SK-N-SH treated with all-trans-retinoic acid at 6 μM for 48 hours (cell line): ENCODE results near the gene DTNBP1.

Source experiments
- ZFP3 ChIP-seq: fragments of 250-450 bp; sonication (Bioruptor Pico); IDR thresholded peaks from 2 replicates; pipeline ENCODE4 v1.5.0; 2020; ENCODE audit warnings: mild to moderate bottlenecking, moderate library complexity
- ZNF565 ChIP-seq: fragments of 450-650 bp; formaldehyde crosslinking; conservative IDR thresholded peaks from 2 replicates; pipeline ENCODE4 v1.5.0; 2020; ENCODE audit warnings: low read depth, mild to moderate bottlenecking, moderate library complexity
- ZNF70 ChIP-seq: fragments of 450-650 bp; formaldehyde crosslinking; IDR thresholded peaks from 2 replicates; pipeline ENCODE4 v1.5.0; 2020; ENCODE audit warnings: mild to moderate bottlenecking, moderate library complexity
- ZNF8 ChIP-seq: fragments of 450-650 bp; formaldehyde crosslinking; IDR thresholded peaks from 2 replicates; pipeline ENCODE4 v1.5.0; 2020; ENCODE audit warnings: mild to moderate bottlenecking, moderate library complexity

DNA sequence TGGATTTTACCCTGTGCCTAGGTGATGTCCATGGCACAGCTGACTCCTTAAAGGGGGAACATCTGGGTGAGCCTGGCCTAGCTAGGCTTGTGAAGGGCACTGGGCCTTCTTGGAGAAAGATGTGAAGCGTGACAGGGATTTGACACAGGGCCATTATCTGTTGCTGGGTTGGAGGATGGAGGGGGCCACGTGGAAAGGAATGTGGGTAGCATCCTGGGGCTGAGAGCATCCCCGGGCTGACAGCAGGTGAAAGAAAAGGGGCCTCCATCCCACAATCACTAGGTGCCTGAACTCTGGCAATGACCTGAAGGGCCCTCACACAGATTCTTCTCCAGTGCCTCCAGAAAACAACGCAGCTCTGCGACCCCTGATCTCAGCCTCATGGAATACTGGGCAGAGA, 124.7 kb downstream of the DTNBP1 start:
- TF ChIP-seq ZNF565: no peak
- no peak for TF ChIP-seq ZFP3 (CRISPR knock-in tag)
- TF ChIP-seq ZNF70 (CRISPR knock-in tag): no peak
- no peak for TF ChIP-seq ZNF8 (CRISPR knock-in tag)
